ENCODE results near the gene ATXN1. TPM values are rescaled to one million over a fixed set of nuclear protein-coding genes. Genes with fewer than 3 reads are reported as not detected.

The ATXN1 gene
- polyA plus RNA-seq, 4 donors, result 4.6 to 16.5 (median 5.9) TPM

DNA sequence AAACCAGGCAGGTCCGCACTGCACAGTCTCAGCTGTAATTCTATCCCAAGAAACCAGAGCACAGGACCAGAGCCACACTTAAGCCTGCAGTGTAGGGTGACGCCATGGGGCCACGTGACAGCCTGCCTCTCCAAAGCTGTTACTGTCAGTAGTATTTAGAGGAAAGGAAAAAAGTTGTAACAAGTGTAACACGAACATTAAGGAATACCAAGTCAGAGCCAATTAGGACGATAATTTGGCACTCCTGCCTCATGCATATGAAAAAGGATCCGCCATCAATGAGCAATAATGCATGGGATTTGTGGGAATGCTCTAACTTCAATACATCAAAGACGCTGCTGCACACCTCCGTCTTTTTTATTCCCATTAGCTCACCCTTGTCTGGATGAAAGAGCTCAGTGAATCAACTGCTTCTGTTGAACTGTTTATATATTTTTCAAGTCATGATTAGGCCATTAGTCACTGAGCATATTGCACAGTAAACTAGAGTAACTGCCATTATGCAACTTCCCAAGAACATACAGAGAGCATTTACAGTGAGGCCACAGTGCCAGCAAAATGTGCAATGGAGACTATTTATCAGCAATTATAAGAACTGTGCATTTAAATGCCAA lies 79.9 kb downstream of the ATXN1 start:
- no peak for FAIRE-seq
- WGBS, 3 donors, result 93 to 96% (median 93%) methylated on average over 8 of the region's 8 CpGs
- no peak overlapping the region for H3K27ac ChIP-seq (ENCODE audit: low read depth in 1 of 3, low read length in 2 of 3)

DNA sequence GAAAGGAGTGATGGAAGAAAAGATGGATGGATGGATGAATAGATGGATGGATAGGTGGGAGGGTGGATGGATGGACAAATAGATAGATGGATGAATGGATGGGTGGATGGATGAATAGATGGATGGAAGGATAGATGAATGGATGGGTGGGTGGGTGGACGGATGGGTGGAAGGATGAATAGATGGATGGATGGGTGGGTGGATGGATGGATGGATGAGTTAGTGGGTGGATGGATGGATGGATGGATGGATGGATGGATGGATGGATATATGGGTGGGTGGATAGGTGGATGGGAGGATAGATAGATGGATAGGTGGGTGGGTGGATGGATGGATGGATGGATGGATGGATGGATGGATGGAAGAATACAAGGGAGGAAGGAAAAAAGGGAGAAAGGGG lies 82.2 kb downstream of the ATXN1 start:
- no peak overlapping the region for H3K27ac ChIP-seq (ENCODE audit: low read depth in 1 of 3, low read length in 2 of 3)
- H3K4me3 ChIP-seq (ENCODE audit: low read depth in 1 of 3, low read length in 3 of 3), result no peak overlapping the region
- peaks cover 0 to 2% (median 0%) of the 10 kb centered on the region in 3 donors for H3K36me3 ChIP-seq (ENCODE audit: control insufficient read depth in 3 of 3, insufficient read depth in 2 of 3, low read depth in 1 of 3, low read length in 3 of 3)
- H3K4me1 ChIP-seq (ENCODE audit: control insufficient read depth in 3 of 3, insufficient read depth in 2 of 3, low read depth in 1 of 3, low read length in 2 of 3), result peaks cover 0 to 13% (median 0%) of the 10 kb centered on the region in 3 donors
- 95 to 96% (median 96%) methylated on average over 1 of the region's 1 CpG for WGBS, 3 donors
- DNase-seq, result no peak
- FAIRE-seq, result no peak
- H3K9me3 ChIP-seq (ENCODE audit: control insufficient read depth in 2 of 2, insufficient read depth in 1 of 2, low read depth in 1 of 2, low read length in 1 of 2), result no peaks in the 10 kb centered on the region
- H3K27me3 ChIP-seq (ENCODE audit: control insufficient read depth in 3 of 3, insufficient read depth in 3 of 3, low read length in 3 of 3), result no peaks in the 10 kb centered on the region

More for the DNA sequence above, 79.9 kb downstream of the ATXN1 start:
- peaks cover 0 to 18% (median 4%) of the 10 kb centered on the region in 3 donors for H3K4me1 ChIP-seq (ENCODE audit: control insufficient read depth in 3 of 3, insufficient read depth in 2 of 3, low read depth in 1 of 3, low read length in 2 of 3)
- no peaks in the 10 kb centered on the region for H3K27me3 ChIP-seq (ENCODE audit: control insufficient read depth in 3 of 3, insufficient read depth in 3 of 3, low read length in 3 of 3)
- H3K9me3 ChIP-seq (ENCODE audit: control insufficient read depth in 2 of 2, insufficient read depth in 1 of 2, low read depth in 1 of 2, low read length in 1 of 2), result no peaks in the 10 kb centered on the region
- H3K36me3 ChIP-seq (ENCODE audit: control insufficient read depth in 3 of 3, insufficient read depth in 2 of 3, low read depth in 1 of 3, low read length in 3 of 3), result peaks cover 0 to 2% (median 0%) of the 10 kb centered on the region in 3 donors
- DNase-seq, result no peak
- no peak overlapping the region for H3K4me3 ChIP-seq (ENCODE audit: low read depth in 1 of 3, low read length in 3 of 3)

DNA sequence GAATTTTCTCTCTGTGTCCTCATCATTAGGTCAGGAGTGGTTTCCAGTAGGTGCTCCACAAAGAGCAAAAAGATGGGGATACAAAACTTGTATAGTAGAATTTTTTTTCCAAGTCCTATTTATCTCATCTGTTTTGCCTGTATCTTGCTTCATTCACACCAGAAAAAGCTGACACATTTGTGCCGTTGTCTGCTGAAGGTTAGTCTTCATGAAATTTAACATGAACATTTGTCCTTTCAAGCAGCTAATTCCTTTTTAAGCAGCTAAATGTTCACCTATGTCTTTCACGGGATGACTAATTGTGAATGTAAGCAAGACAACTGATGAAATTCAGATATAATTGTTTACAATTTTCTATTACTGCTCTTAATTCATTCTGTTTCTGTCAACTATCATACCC lies 83.8 kb downstream of the ATXN1 start:
- WGBS, 3 donors, result 66 to 89% (median 69%) methylated on average over 2 of the region's 2 CpGs
- FAIRE-seq (no peak), DNase-seq (no peak)
- H3K9me3 ChIP-seq (ENCODE audit: control insufficient read depth in 2 of 2, insufficient read depth in 1 of 2, low read depth in 1 of 2, low read length in 1 of 2), result no peaks in the 10 kb centered on the region
- no peak overlapping the region for H3K4me3 ChIP-seq (ENCODE audit: low read depth in 1 of 3, low read length in 3 of 3)
- no peaks in the 10 kb centered on the region for H3K27me3 ChIP-seq (ENCODE audit: control insufficient read depth in 3 of 3, insufficient read depth in 3 of 3, low read length in 3 of 3)
- H3K27ac ChIP-seq (ENCODE audit: low read depth in 1 of 3, low read length in 2 of 3), result no peak overlapping the region
- peaks cover 0 to 2% (median 0%) of the 10 kb centered on the region in 3 donors for H3K36me3 ChIP-seq (ENCODE audit: control insufficient read depth in 3 of 3, insufficient read depth in 2 of 3, low read depth in 1 of 3, low read length in 3 of 3)
- peaks cover 0 to 6% (median 0%) of the 10 kb centered on the region in 3 donors for H3K4me1 ChIP-seq (ENCODE audit: control insufficient read depth in 3 of 3, insufficient read depth in 2 of 3, low read depth in 1 of 3, low read length in 2 of 3)

DNA sequence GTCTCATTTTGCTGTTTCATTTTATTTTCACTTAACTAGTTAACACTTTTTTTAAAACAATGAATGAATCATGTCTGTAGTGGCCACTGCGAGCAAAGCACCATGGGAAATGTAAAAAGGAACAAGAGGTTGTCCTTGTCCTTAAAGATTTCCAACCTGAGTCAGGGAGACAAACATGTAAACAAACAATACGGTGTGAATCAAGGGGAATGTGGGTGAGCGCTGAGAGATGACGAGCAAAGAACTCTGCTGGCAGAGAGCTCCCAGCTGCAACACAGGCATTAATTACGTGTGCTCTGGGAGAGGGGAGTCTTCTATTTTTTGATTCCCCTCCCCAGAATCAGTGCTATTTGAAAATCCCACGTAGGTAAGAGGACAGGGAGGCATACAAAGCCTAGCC lies 84.3 kb downstream of the ATXN1 start:
- Histone ChIP-seq H3K4me3 (ENCODE audit: low read depth in 1 of 3, low read length in 3 of 3) (no peak overlapping the region), H3K4me1 (ENCODE audit: control insufficient read depth in 3 of 3, insufficient read depth in 2 of 3, low read depth in 1 of 3, low read length in 2 of 3) (peaks cover 0 to 6% (median 0%) of the 10 kb centered on the region in 3 donors), H3K36me3 (ENCODE audit: control insufficient read depth in 3 of 3, insufficient read depth in 2 of 3, low read depth in 1 of 3, low read length in 3 of 3) (no peaks in the 10 kb centered on the region), H3K9me3 (ENCODE audit: control insufficient read depth in 2 of 2, insufficient read depth in 1 of 2, low read depth in 1 of 2, low read length in 1 of 2) (no peaks in the 10 kb centered on the region), H3K27ac (ENCODE audit: low read depth in 1 of 3, low read length in 2 of 3) (peak overlapping the region in 1 of 3 donors; percentile 23), H3K27me3 (ENCODE audit: control insufficient read depth in 3 of 3, insufficient read depth in 3 of 3, low read length in 3 of 3) (no peaks in the 10 kb centered on the region)
- DNase-seq (no peak), FAIRE-seq (no peak)
- WGBS, 3 donors, result 69 to 74% (median 70%) methylated on average over 6 of the region's 6 CpGs

DNA sequence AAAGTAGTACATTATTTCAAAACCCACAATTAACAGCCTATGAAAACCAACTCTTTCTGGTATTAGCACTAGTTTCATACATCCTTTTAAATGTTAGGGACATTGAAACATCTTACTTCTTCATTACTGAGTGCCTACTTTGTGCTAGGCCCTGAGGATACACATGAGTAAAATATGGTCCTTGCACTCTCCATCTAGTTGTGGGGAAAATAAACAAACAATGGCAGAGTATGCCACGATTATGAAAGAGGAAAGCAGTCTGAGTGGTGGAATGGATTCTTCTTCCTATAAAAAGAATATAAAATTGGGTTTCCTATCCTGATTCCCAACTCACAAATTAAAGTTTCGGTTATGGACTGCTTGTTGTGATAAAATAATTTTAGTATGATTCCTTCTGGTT lies 84.9 kb downstream of the ATXN1 start:
- Histone ChIP-seq H3K27me3 (ENCODE audit: control insufficient read depth in 3 of 3, insufficient read depth in 3 of 3, low read length in 3 of 3) (no peaks in the 10 kb centered on the region), H3K27ac (ENCODE audit: low read depth in 1 of 3, low read length in 2 of 3) (no peak overlapping the region), H3K4me3 (ENCODE audit: low read depth in 1 of 3, low read length in 3 of 3) (no peak overlapping the region), H3K36me3 (ENCODE audit: control insufficient read depth in 3 of 3, insufficient read depth in 2 of 3, low read depth in 1 of 3, low read length in 3 of 3) (no peaks in the 10 kb centered on the region), H3K4me1 (ENCODE audit: control insufficient read depth in 3 of 3, insufficient read depth in 2 of 3, low read depth in 1 of 3, low read length in 2 of 3) (peaks cover 0 to 6% (median 2%) of the 10 kb centered on the region in 3 donors), H3K9me3 (ENCODE audit: control insufficient read depth in 2 of 2, insufficient read depth in 1 of 2, low read depth in 1 of 2, low read length in 1 of 2) (no peaks in the 10 kb centered on the region)
- FAIRE-seq, result no peak
- WGBS, 3 donors, result 76 to 80% (median 78%) methylated on average over 2 of the region's 2 CpGs
- no peak for DNase-seq

DNA sequence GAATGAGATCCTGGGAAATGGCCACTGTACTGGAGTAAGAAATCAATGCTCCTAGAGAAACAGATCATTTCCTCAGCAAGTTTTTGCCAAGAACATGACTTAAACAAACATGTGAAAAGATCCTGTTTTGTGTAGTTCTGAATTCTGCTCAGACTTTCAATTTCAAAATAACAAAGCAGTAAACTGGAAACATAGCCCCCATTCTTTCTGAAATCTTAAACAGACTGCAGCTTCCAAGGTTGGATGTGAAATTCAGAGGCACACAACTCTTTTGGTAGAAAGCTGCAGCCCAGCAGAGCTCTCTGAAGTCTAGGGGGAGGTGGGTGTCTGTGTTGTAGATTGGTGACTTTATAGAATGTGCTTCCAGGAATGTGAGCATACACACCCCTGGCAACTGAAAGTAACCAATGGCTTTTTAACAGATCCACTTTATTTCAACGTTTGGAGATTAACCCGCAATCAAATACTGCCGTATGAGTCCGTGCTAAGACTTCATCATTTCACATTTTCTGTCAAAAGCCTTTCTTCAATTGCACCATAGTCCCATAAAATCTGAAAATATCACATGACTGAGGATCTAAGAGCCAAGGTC lies 86.4 kb downstream of the ATXN1 start:
- Histone ChIP-seq H3K36me3 (ENCODE audit: control insufficient read depth in 3 of 3, insufficient read depth in 2 of 3, low read depth in 1 of 3, low read length in 3 of 3) (no peaks in the 10 kb centered on the region), H3K4me3 (ENCODE audit: low read depth in 1 of 3, low read length in 3 of 3) (no peak overlapping the region), H3K27me3 (ENCODE audit: control insufficient read depth in 3 of 3, insufficient read depth in 3 of 3, low read length in 3 of 3) (no peaks in the 10 kb centered on the region), H3K4me1 (ENCODE audit: control insufficient read depth in 3 of 3, insufficient read depth in 2 of 3, low read depth in 1 of 3, low read length in 2 of 3) (peaks cover 0 to 6% (median 2%) of the 10 kb centered on the region in 3 donors), H3K27ac (ENCODE audit: low read depth in 1 of 3, low read length in 2 of 3) (peak overlapping the region in 1 of 3 donors; percentile 24), H3K9me3 (ENCODE audit: control insufficient read depth in 2 of 2, insufficient read depth in 1 of 2, low read depth in 1 of 2, low read length in 1 of 2) (no peaks in the 10 kb centered on the region)
- 67 to 80% (median 69%) methylated on average over 4 of the region's 4 CpGs for WGBS, 3 donors
- no peak for FAIRE-seq
- no peak for DNase-seq

DNA sequence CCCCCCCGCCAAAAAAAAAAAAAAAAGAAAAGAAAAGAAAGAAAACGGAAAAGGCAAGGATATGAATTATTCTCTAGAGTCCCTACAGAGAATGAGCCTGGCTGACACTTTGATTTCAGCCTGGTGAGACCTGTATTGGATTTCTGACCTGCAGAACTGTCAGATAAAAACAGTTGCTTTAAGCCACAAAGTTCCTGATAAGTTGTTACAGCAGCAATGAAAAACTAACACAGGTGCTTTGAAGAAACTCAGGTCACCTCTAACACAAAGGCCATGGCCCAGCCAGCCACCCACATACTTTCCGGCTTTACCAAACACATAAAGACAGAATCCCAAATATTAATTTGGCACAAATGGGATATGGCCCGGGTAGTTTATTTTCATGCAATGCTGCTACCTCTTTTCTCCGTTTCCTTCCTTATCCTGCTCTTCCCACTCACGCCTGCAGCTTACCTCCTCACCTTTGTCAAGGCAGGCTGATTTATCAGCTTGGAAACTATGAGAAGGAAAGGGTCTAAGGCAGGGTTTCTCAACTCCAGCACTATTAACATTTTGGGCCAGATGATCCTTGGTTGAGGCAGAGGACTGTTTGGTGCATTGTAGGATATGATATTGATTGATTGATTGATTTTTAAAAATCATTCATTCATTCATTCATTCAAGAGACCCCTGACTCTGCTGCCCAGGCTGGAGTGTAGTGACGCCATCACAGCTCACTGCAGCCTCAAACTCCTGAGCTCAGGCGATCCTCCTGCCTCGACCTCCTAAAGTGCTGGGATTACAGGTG lies 88.1 kb downstream of the ATXN1 start:
- no peak for DNase-seq
- FAIRE-seq, result no peak
- Histone ChIP-seq H3K27ac (ENCODE audit: low read depth in 1 of 3, low read length in 2 of 3) (no peak overlapping the region), H3K4me3 (ENCODE audit: low read depth in 1 of 3, low read length in 3 of 3) (no peak overlapping the region), H3K4me1 (ENCODE audit: control insufficient read depth in 3 of 3, insufficient read depth in 2 of 3, low read depth in 1 of 3, low read length in 2 of 3) (peaks cover 0 to 12% (median 2%) of the 10 kb centered on the region in 3 donors), H3K27me3 (ENCODE audit: control insufficient read depth in 3 of 3, insufficient read depth in 3 of 3, low read length in 3 of 3) (no peaks in the 10 kb centered on the region), H3K36me3 (ENCODE audit: control insufficient read depth in 3 of 3, insufficient read depth in 2 of 3, low read depth in 1 of 3, low read length in 3 of 3) (no peaks in the 10 kb centered on the region), H3K9me3 (ENCODE audit: control insufficient read depth in 2 of 2, insufficient read depth in 1 of 2, low read depth in 1 of 2, low read length in 1 of 2) (no peaks in the 10 kb centered on the region)
- 93 to 95% (median 93%) methylated on average over 9 of the region's 9 CpGs for WGBS, 3 donors

All from small intestine (tissue), 7 donors.